IMR-90 (cell line): ENCODE results near the gene MPPED2. TPM values are rescaled to one million over a fixed set of nuclear protein-coding genes. Genes with fewer than 3 reads are reported as not detected.

Source experiments
- ATAC-seq: fragments of 200-7000 bp; cut with Tn5 transposase; 2 replicates; pipeline ENCODE4 v1.9.1; 2020; ENCODE audit warnings: low read depth, mild to moderate bottlenecking, moderate library complexity
- BruUV-seq: library from RNA; stranded (reverse); fragments of 400-500 nt; replicated peaks from 2 replicates; lab custom pipeline; 2021; lab: Mats Ljungman, UMichigan
- CTCF ChIA-PET: fragments of 300-600 bp; formaldehyde crosslinking; extraction: SDS; loops from one replicate; lab custom pipeline; 2021; ENCODE audit warnings: antibody characterized with exemption; lab: Yijun Ruan, JAX
- POLR2A ChIA-PET: fragments of 300-600 bp; sonication (Branson Sonifier 250); formaldehyde crosslinking; loops from one replicate; lab custom pipeline; 2022; ENCODE audit warnings: antibody characterized with exemption; ENCODE audit not compliant: unreplicated experiment; lab: Charles Lee
- DNase-seq: peaks from one replicate; pipeline ENCODE4 v3.0.0; 2013
- H2AFZ ChIP-seq: replicated peaks from 2 replicates; pipeline ENCODE3; 2013; ENCODE audit warnings: low read length, mild to moderate bottlenecking; ENCODE audit not compliant: poor library complexity
- H2AK5ac ChIP-seq: 2 replicates; pipeline ENCODE4 v1.6.1; 2013; ENCODE audit warnings: low read depth, low read length, inconsistent platforms
- H2AK9ac ChIP-seq: replicated peaks from 2 replicates; pipeline ENCODE3; 2013; ENCODE audit warnings: mild to moderate bottlenecking, low read depth, low read length, moderate library complexity; ENCODE audit not compliant: poor library complexity
- H2BK120ac ChIP-seq: 2 replicates; pipeline ENCODE4 v1.6.1; 2013; ENCODE audit warnings: low read depth, low read length, inconsistent platforms
- H2BK15ac ChIP-seq: 3 replicates; pipeline ENCODE4 v1.6.1; 2013; ENCODE audit warnings: low read depth, low read length, inconsistent platforms
- H2BK20ac ChIP-seq: 2 replicates; pipeline ENCODE4 v1.6.1; 2013; ENCODE audit warnings: low read depth, mild to moderate bottlenecking, inconsistent platforms, low read length, moderate library complexity
- H2BK5ac ChIP-seq: 2 replicates; pipeline ENCODE4 v1.6.1; 2013; ENCODE audit warnings: mild to moderate bottlenecking, low read depth, low read length, inconsistent platforms; ENCODE audit not compliant: poor library complexity, severe bottlenecking
- H3K14ac ChIP-seq: replicated peaks from 2 replicates; pipeline ENCODE4 v1.6.1; 2013; ENCODE audit warnings: low read depth, low read length, inconsistent platforms
- H3K18ac ChIP-seq: 2 replicates; pipeline ENCODE4 v1.6.1; 2013; ENCODE audit warnings: low read depth, low read length, control low read depth
- H3K23ac ChIP-seq: 2 replicates; pipeline ENCODE4 v1.6.1; 2013; ENCODE audit warnings: low read depth, low read length, inconsistent platforms
- H3K27ac ChIP-seq: 2 replicates; pipeline ENCODE4 v1.5.1; 2013; ENCODE audit warnings: mild to moderate bottlenecking, control low read depth, low read length; ENCODE audit not compliant: insufficient read depth
- H3K27me3 ChIP-seq: 2 replicates; pipeline ENCODE4 v1.6.1; 2013; ENCODE audit warnings: low read length; ENCODE audit not compliant: control insufficient read depth, insufficient read depth
- H3K36me3 ChIP-seq: 2 replicates; pipeline ENCODE4 v1.6.1; 2013; ENCODE audit warnings: low read length, mixed read lengths; ENCODE audit not compliant: control insufficient read depth, insufficient read depth
- H3K4ac ChIP-seq: 2 replicates; pipeline ENCODE4 v1.6.1; 2013; ENCODE audit warnings: low read depth, low read length, inconsistent platforms
- H3K4me1 ChIP-seq: 2 replicates; pipeline ENCODE4 v1.6.1; 2013; ENCODE audit warnings: low read length, mixed read lengths; ENCODE audit not compliant: control insufficient read depth, insufficient read depth
- H3K4me2 ChIP-seq: 2 replicates; pipeline ENCODE4 v1.6.1; 2013; ENCODE audit warnings: low read depth, mild to moderate bottlenecking, control low read depth, low read length, moderate library complexity
- H3K4me3 ChIP-seq: 2 replicates; pipeline ENCODE4 v1.5.1; 2013; ENCODE audit warnings: low read depth, mild to moderate bottlenecking, control low read depth, low read length, moderate library complexity; ENCODE audit not compliant: insufficient read depth
- H3K56ac ChIP-seq: 2 replicates; pipeline ENCODE4 v1.6.1; 2013; ENCODE audit warnings: low read length, inconsistent platforms; ENCODE audit not compliant: insufficient read depth; ENCODE audit errors: extremely low read depth
- H3K79me1 ChIP-seq, 2 experiments: 2 replicates each; pipeline ENCODE4 v1.6.1; 2013; ENCODE audit warnings: low read length in 2 of 2, inconsistent platforms in 1 of 2, low read depth in 1 of 2
- H3K9ac ChIP-seq: 2 replicates; pipeline ENCODE4 v1.6.1; 2013; ENCODE audit warnings: low read depth, low read length, control low read depth
- H3K9me1 ChIP-seq: 2 replicates; pipeline ENCODE4 v1.6.1; 2013; ENCODE audit warnings: low read length, inconsistent platforms; ENCODE audit not compliant: insufficient read depth
- H3K9me3 ChIP-seq: 2 replicates; pipeline ENCODE4 v1.6.1; 2013; ENCODE audit warnings: low read length; ENCODE audit not compliant: control insufficient read depth, insufficient read depth
- H4K20me1 ChIP-seq: 2 replicates; pipeline ENCODE4 v1.6.1; 2013; ENCODE audit warnings: low read length, inconsistent platforms; ENCODE audit not compliant: insufficient read depth
- H4K5ac ChIP-seq: 2 replicates; pipeline ENCODE4 v1.6.1; 2013; ENCODE audit warnings: mild to moderate bottlenecking, low read depth, low read length, control low read depth
- H4K8ac ChIP-seq, 2 experiments: 2 replicates each; pipeline ENCODE4 v1.6.1; 2013; ENCODE audit warnings: low read depth in 2 of 2, low read length in 2 of 2, control low read depth in 1 of 2, inconsistent platforms in 1 of 2
- H4K91ac ChIP-seq: 2 replicates; pipeline ENCODE4 v1.6.1; 2013; ENCODE audit warnings: low read depth, low read length, inconsistent platforms; ENCODE audit not compliant: insufficient read depth
- BHLHE40 ChIP-seq: fragments of 150-350 bp; IDR thresholded peaks from 2 replicates; pipeline ENCODE4 v1.6.1; 2016; ENCODE audit warnings: mild to moderate bottlenecking, low read depth, low read length
- CEBPB ChIP-seq: IDR thresholded peaks from 2 replicates; pipeline ENCODE4 v1.6.1; 2012; ENCODE audit warnings: low read depth, low read length, improper control_type of control experiment
- CHD1 ChIP-seq: IDR thresholded peaks from 2 replicates; pipeline ENCODE4 v1.6.1; 2012; ENCODE audit warnings: low read depth, low read length, improper control_type of control experiment
- CTCF ChIP-seq: conservative IDR thresholded peaks from 2 replicates; pipeline ENCODE4 v1.5.1; 2012; ENCODE audit warnings: mild to moderate bottlenecking, low read depth, low read length, improper control_type of control experiment
- ELK1 ChIP-seq: fragments of 150-350 bp; IDR thresholded peaks from 2 replicates; pipeline ENCODE4 v1.6.1; 2016; ENCODE audit warnings: low read depth, mild to moderate bottlenecking, low read length, moderate library complexity, borderline replicate concordance
- FOS ChIP-seq: fragments of 150-350 bp; IDR thresholded peaks from 2 replicates; pipeline ENCODE4 v1.6.1; 2016; ENCODE audit warnings: low read depth, low read length
- MAFK ChIP-seq: IDR thresholded peaks from 2 replicates; pipeline ENCODE4 v1.6.1; 2012; ENCODE audit warnings: low read depth, low read length, improper control_type of control experiment
- MAZ ChIP-seq: IDR thresholded peaks from 2 replicates; pipeline ENCODE4 v1.6.1; 2012; ENCODE audit warnings: low read depth, mild to moderate bottlenecking, low read length, improper control_type of control experiment, moderate library complexity, borderline replicate concordance
- MXI1 ChIP-seq: IDR thresholded peaks from 2 replicates; pipeline ENCODE4 v1.6.1; 2012; ENCODE audit warnings: low read depth, mild to moderate bottlenecking, low read length, moderate library complexity, borderline replicate concordance
- NFE2L2 ChIP-seq: fragments of 150-350 bp; IDR thresholded peaks from 2 replicates; pipeline ENCODE4 v1.6.1; 2016; ENCODE audit warnings: low read depth, mild to moderate bottlenecking, low read length
- POLR2A ChIP-seq: IDR thresholded peaks from 2 replicates; pipeline ENCODE4 v1.6.1; 2012; ENCODE audit warnings: mild to moderate bottlenecking, low read depth, low read length
- RAD21 ChIP-seq: IDR thresholded peaks from 2 replicates; pipeline ENCODE4 v1.6.1; 2012; ENCODE audit warnings: low read length, improper control_type of control experiment
- RCOR1 ChIP-seq: IDR thresholded peaks from 2 replicates; pipeline ENCODE4 v1.6.1; 2012; ENCODE audit warnings: mild to moderate bottlenecking, low read length, improper control_type of control experiment; ENCODE audit not compliant: insufficient replicate concordance
- RFX5 ChIP-seq: IDR thresholded peaks from 2 replicates; pipeline ENCODE4 v1.8.0; 2012; ENCODE audit warnings: low read depth, mild to moderate bottlenecking, low read length, moderate library complexity
- SMC3 ChIP-seq: fragments of 150-350 bp; IDR thresholded peaks from 2 replicates; pipeline ENCODE4 v1.6.1; 2016; ENCODE audit warnings: low read depth, mild to moderate bottlenecking, antibody characterized with exemption, low read length, moderate library complexity
- USF2 ChIP-seq: fragments of 150-350 bp; IDR thresholded peaks from 2 replicates; pipeline ENCODE4 v1.6.1; 2017; ENCODE audit warnings: mild to moderate bottlenecking, antibody characterized with exemption, low read length, low read depth
- whole genome bisulfite sequencing, 2 experiments: methylation state at CpG; one replicate each; pipeline versions ENCODE4 v1.1.5 to v1.1.7; 2013; ENCODE audit warnings: missing lambda C conversion rate in 2 of 2; ENCODE audit not compliant: insufficient read length in 1 of 2; ENCODE audit errors: extremely low coverage in 2 of 2; 5-methylcytosine and 5-hydroxymethylcytosine counted together
- dilution Hi-C: fragments of 300-500 bp; cut with HindIII; formaldehyde crosslinking; loops from one replicate; pipeline ENCODE4 v1.14.3; 2018; ENCODE audit warnings: low sequenced_read_pairs; ENCODE audit not compliant: unreplicated experiment
- in situ Hi-C: fragments of 300-500 bp; cut with MboI; formaldehyde crosslinking; loops from 3 replicates; pipeline ENCODE4 v1.14.3; 2019; ENCODE audit warnings: low sequenced_read_pairs, inconsistent platforms, mixed read lengths
- intact Hi-C: fragments of 100-400 bp; cut with micrococcal nuclease; formaldehyde crosslinking; loops from 2 replicates; pipeline ENCODE4 v1.10.0; 2022
- polyA plus RNA-seq, 3 experiments: library from polyadenylated mRNA; depleted of rRNA; stranded (reverse); fragments of >200 nt; gene quantifications; 2 replicates each; pipeline ENCODE4 v1.2.3, GENCODE V29; 2012; ENCODE audit warnings: low replicate concordance in 1 of 3
- total RNA-seq: library from RNA; depleted of rRNA; stranded (reverse); fragments of >200 nt; gene quantifications from 2 replicates; pipeline ENCODE4 v1.2.3, GENCODE V29; 2012

Gene MPPED2
- total and polyA plus RNA-seq, 2 of the 4 experiments (the other 2 are of a cell fraction) = 0.10 TPM; not detected in 1

- Histone ChIP-seq H3K4me1 (no peaks in the 10 kb centered on the region), H3K23ac (no peak overlapping the region), H3K18ac (no peak overlapping the region), H3K79me1 (no peaks in the 10 kb centered on the region), H2AK5ac (no peak overlapping the region), H3K14ac (no peak overlapping the region), H3K27ac (no peak overlapping the region), H2AK9ac (no peak overlapping the region), H3K27me3 (no peaks in the 10 kb centered on the region), H4K91ac (no peak overlapping the region), H3K4me3 (no peak overlapping the region), H3K9me3 (no peaks in the 10 kb centered on the region), H3K4me2 (no peak overlapping the region), H3K36me3 (no peaks in the 10 kb centered on the region), H2BK15ac (no peak overlapping the region), H3K9me1 (no peaks in the 10 kb centered on the region), H3K4ac (no peak overlapping the region), H2AFZ (no peak overlapping the region), H4K8ac (no peak overlapping the region), H2BK5ac (no peak overlapping the region), H4K5ac (no peak overlapping the region), H3K56ac (no peak overlapping the region), H2BK120ac (no peak overlapping the region), H4K20me1 (no peaks in the 10 kb centered on the region), H3K9ac (no peak overlapping the region), H2BK20ac (no peak overlapping the region)
- CTCF ChIA-PET = no interaction called here
- ATAC-seq = no peak
- POLR2A ChIA-PET = no interaction called here
- TF ChIP-seq POLR2A = no peak
- no peak for TF ChIP-seq MAFK
- TF ChIP-seq ELK1 = no peak
- no peak for TF ChIP-seq FOS
- no peak for TF ChIP-seq SMC3
- TF ChIP-seq USF2 = no peak
- no peak for TF ChIP-seq BHLHE40
- no peak for TF ChIP-seq MXI1
- no peak for TF ChIP-seq CTCF
- no peak for TF ChIP-seq NFE2L2
- TF ChIP-seq RCOR1 = no peak
- no peak for TF ChIP-seq CEBPB
- no peak for TF ChIP-seq MAZ
- no peak for TF ChIP-seq RAD21
- TF ChIP-seq CHD1 = no peak
- no peak for TF ChIP-seq RFX5
- WGBS, 2 experiments = 60% methylated on average over 1 of the region's 5 CpGs; no CpG with 5 or more reads in 1 of the 2 experiments
- in situ Hi-C loops (no loop called here), intact Hi-C loops (no loop called here), dilution Hi-C loops (no loop called here)
- BruUV-seq = no TSS peak
- DNase-seq = no peak
Observed at GRCh38 chr11:30481330-30481729, 104.8 kb downstream of the MPPED2 start.
